Cardiac atrium fibroblast (primary cell): ENCODE data around the gene KCNMA1. TPM values are rescaled to one million over a fixed set of nuclear protein-coding genes. Genes with fewer than 3 reads are reported as not detected.

ENCODE experiments used
- total RNA-seq: library from RNA; depleted of rRNA; stranded (reverse); fragments of >200 nt; gene quantifications from 2 replicates; pipeline ENCODE4 v1.2.3, GENCODE V29; 2015

KCNMA1 gene
- 2.7 and 12.2 TPM in 2 replicates for total RNA-seq

DNA sequence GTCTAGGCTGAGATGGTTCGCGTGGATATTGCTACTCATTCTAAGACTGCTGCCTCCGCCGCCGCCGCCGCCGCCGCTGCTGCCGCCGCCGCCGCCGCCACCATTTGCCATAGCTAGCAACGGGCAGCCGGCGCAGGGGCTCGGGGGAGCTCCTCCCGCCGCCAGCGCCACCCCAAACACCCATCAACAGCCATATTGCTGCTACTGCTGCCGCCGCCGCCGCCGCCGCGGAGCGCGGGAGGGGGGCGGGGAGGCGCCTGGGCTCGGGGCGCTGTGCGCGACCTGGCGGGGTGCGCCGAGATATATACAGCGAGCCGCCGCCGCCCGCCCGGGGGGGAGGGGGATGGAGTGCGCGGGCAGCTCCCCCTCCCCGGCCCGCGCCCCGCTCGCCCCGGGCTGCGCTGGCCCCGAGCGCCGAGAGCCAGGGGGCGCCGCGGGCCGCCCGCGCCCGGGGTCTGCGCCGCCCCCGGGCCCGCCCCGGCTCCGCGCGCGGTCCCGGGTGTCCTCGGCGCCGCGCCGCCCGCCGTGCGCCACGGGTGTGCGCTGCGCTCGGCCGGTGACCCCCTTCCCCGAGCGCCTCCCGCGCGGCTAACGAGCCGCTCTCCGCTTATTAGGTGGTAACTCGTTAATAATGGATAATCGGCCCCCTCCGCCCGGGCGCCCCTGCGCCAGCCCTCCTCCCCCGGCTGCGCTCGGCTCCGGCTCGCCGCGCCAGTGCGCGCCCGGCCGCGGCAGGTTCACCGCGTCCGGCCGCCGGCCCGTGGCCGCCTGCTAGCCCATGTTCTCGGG lies at the start of gene KCNMA1:
TSS of gene KCNMA1 (minus strand) at position 277 of the 789 bp plus-strand sequence.

